Activated T-cell treated with anti-CD3 and anti-CD28 coated beads for 4 hours (primary cell): ENCODE data around the gene MTA1.

Experiments used
- DNase-seq: peaks from one replicate; pipeline ENCODE4 v3.0.0-alpha.2; 2020

Gene MTA1

DNA sequence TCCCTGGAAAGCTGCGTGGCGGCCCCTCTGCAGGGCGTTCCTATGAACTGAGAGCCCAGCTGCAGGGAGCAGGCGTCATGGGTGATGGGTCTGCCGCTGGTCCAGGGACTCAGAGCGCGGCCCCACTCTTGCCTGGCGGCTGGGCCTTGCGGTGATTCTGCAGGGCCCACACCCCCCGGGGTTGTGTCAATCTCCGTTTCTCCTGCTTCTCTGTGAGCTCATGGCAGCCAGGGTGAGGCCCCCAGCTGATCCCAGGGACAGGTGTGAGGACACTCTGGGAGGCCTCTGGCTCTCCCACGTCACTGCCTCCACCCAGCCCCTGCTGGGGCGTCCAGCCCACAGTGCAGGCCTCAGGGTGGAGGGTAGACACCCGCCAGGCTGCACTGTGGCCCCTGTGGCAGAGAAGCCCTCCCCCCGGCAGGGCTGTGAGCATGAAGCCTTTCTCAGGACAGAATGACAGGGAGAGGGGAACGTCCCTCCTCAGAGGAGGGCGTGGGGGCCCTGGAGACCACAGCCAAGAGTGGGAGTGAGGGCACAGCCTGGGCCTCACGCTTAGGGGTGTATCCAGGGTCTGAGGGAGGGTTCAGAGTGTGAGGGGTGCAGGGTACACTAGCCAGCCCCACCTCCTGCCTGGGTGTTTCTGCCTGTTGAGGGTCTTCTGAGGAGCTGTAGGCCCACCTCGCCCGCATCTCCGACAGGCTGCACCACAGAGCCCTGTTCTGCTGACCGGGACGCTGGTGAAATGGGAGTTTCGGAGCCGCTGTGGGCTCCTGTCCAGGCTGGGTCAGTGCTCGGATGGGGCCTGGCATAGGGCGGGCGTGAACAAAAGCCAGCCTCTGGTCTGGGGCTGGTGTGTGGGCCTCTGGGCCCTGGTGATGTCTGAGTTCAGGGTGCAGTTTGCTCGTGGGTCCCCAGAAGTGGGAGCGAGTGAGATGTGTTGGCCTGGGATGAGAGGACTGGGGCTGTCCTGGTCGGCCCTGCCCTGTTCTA is 28.3 kb downstream of the MTA1 start:
- no peak for DNase-seq

DNA sequence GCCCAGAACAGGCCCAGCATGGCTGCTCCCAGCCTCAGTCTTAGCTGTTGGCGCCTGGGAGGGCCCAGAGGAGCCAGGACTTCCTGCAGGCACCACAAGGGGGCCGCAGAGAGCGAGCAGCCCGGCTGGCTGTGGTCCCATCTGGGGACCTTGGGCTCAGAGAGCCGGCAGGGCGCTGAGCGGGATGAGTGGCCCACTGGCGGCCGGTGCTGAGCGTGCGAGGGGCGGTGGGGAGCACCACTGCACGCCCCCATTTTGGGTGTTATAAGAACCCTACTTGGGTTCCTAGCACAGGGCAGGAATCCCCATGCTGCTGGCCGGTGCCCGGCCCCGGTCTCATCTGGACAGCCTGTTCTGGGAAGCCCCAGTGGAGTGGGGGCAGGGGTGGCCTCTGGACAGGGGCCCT is 29.1 kb downstream of the MTA1 start:
- peak; percentile 55 for DNase-seq

DNA sequence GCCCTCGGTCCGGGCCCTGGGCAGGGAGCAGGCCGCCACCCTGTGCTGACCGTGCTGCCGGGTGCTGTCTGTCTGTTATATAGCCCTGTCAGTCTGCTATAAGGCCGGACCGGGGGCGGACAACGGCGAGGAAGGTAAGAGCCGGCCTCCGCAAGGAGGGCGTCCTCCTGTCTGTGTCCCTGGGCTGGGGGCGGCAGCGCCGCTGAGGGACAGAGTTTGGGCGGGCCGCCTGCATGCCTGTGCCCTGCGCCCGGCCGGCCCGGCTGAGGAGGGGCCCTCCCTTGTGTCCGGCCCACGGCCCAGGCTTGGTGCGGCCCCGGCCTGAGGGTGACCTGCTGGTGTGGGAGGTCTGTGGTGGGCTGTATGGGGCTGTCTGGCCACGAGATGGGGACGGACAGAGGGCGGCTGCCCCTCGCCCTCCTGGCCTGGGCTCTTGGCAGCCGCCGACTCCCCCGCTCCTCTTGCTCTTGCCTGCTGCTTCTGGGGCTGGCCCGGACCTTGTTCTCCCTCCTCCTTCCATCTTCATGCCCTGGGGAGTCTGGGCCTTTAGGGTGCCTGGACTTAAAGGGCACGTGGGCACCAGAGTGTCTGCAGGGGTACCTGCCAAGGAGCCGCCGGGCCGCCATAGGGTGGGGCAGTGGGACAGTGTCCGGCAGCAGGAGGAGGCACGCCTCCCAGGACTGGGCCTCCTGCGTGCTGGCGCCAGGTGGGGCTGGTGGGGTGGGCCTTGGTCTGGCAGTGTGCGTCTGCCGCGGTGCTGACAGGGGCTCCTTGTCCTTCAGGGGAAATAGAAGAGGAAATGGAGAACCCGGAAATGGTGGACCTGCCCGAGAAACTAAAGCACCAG is 29.9 kb downstream of the MTA1 start:
- DNase-seq = no peak

DNA sequence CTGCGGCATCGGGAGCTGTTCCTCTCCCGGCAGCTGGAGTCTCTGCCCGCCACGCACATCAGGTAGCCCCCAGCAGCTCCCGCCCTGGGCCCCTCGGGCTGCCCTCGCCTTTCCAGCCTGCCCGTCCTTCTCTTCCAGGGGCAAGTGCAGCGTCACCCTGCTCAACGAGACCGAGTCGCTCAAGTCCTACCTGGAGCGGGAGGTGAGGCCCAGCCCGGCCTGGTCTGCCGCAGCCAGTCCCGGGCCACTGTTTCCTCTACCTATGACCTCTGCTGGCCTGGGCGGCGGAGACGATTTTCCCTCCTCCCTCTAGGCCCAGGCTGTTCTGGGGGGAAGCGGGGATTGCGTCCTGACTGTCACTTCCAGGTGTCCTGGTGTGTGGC is 30.5 kb downstream of the MTA1 start:
- no peak for DNase-seq

DNA sequence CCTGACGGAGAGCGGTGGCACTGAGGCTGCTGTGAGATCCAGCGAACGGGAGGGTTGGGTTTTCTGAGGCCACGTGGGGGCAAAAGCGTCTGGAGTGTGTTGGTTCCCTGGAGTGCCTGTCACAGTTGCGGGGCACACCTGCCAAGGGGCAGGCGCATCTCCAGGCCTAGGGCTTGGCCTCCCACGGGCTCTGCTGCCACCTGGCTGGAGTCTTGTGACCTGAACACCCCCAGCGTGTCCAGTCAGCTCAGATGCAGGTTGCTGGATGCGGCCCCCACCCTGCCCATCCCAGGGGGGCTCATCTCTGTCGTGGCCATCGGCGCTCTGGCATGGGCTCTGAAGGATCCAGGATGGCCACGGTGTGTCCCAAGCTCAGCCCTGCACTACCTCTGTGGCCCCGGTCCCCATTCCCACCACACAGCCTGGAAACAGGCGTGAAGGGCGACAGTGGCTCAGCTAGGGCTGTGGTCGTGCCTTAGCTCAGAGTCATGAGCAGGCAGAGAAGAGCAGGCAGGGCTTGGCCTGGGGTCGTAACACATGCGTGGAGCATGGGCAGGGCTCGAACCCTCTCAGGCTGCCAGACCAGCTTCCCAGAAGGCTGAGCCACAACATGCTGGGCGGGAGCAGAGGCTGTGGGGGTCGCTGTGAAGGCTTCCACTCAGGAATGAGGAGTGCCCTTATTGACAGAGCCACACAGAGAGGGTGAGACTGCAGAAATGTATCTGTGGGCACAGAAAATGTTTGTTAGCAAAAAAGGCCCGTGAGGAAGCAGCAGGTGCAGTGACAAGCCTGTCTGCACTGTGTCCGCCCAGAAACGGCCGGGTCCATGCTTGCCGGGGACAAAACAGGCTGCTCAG is 31.5 kb downstream of the MTA1 start:
- no peak for DNase-seq

DNA sequence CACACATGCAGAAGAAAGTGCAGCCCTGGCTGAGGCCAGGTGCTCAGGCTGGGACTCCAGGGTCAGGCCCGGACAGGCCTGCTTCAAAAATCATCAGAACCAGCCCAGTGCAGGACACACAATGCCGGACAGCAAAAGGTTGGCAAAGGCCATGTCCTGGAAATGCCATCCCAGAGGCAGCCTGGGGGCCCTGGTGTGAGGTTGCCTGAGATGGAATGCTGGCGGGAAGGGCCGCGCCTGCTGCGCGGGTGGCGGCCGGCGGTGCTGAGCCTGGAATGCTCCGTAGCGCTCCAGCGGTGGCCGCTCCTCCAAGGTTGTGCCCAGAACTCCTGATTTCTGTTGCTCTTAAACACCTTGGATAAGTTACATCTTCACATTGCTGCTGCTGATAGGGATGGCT is 33.3 kb downstream of the MTA1 start:
- no peak for DNase-seq

DNA sequence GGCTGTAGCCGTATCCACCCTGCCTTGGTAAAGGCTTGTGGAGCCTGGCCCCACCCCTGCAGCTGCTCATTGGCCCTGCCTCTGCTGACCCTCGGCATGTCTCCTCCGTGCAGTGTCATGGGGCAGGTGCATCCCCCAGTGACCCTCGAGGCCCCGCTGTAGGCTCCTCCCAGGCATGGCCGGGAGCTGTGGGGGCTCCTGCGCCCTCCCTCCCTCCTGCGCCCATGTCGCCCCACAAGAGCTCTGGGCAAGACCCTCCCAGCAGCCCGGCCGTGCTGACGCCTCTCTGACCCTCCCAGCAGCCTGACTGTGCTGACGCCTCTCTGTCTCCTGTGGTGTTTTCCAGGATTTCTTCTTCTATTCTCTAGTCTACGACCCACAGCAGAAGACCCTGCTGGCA is 34.2 kb downstream of the MTA1 start:
- no peak for DNase-seq

DNA sequence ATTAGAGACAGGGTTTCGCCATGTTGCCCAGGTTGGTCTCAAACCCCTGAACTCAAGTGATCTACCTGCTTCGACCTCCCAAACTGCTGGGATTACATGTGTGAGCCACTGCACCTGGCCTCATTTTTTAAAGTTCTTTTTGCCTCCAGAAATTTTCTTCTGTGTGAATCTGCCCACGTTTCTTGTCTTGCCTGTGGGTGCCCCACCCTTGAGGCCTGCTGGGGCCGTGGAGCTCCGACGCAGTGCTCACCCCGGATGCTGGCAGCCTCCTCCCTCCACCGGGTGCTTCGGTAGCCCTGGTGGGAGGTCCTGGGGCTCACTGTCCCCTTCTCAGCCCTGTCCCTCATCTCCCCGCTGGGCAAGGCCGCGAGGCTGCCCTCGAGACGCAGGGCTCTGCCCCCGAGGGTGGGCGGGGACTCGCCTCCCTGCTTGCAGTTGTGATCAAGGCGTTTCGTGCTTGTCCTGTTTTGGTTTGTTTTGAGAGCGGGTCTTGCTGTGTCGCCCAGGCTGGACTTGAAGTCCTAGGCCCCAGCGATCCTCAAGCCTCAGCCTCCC is 35.5 kb downstream of the MTA1 start:
- no peak for DNase-seq

DNA sequence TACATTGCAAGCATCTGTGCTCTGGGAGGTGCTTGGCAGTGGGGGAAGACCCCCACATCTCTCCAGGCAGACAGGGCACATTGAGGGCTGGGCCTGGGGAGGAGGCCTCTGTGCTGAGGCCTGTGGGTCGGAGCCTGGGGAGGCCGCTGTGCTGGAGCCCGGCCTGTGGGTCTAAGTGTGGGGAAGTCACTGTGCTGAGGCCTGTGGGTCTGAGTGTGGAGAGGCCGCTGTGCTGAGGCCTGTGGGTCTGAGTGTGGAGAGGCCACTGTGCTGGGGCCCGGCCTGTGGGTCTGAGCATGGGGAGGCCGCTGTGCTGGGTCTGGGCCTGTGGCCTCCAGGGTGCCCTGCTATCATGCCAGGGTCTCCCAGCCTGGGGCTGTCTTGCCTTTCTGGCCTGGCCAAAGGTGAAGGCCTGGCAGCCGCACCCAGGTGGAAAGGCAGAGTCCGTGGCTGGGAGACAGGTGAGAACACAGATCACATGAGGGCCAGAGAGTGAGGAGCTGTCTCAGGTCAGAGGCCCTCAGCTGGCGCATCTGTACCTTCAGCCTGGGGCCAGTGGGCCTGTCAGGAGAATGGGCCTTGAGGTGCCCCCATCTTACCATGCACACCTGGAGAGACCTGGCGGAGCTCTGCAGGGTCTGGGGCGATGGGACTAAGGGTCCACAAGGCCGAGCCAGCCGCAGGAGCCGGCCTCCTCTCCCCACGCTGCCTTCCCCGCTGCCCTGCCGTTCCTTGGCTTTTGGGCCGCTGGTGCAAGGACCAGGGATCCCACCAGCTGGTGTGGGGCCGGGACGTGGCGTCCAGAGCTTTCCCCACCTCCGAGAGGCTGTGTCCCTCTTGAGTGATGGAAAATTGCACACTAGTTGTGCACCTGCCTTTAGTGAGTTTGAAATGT is 36.4 kb downstream of the MTA1 start:
- no peak for DNase-seq

DNA sequence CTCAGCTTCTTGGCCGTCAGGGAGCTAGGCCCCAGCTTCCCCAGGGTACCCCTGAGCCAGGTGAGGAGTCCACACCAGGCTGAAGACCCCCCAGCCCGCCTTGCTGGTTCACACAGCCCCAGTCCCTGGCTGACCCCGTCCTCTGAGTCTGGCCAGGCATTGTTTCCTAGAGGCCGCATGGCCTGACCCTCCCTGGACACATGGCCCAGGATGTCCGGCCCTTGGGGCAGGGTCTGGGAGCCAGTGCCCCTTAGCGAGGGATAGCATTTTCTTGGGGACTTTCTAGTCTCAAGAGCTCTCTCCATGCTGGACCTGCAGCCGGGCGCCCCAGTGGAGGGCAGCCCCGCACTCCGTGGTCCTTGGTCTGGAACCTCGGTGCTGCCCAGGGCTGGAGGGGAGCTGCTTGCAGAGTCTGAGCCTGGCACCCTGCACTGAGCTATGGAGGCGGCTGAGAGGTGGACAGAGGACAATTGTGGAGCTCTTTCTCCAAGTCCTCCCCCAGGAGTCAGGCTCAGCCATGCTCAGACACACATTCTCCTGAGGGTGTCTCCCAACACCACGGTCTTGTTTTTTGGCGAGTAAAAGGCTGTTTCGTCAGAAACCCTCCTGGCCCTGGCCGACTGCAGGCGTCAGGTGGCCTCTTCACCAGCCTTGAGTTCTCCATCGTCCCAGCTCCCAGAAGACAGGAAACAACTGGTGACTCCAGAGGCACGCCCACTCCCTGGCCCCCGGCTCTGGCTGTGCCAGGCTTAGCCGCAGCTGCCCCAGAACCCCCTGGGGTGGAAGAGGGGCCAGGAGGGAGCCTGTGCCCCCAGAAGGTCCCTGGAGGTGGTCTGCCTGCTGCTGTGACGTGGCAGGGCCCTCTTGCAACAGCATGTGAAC is 37.4 kb downstream of the MTA1 start:
- DNase-seq = no peak

DNA sequence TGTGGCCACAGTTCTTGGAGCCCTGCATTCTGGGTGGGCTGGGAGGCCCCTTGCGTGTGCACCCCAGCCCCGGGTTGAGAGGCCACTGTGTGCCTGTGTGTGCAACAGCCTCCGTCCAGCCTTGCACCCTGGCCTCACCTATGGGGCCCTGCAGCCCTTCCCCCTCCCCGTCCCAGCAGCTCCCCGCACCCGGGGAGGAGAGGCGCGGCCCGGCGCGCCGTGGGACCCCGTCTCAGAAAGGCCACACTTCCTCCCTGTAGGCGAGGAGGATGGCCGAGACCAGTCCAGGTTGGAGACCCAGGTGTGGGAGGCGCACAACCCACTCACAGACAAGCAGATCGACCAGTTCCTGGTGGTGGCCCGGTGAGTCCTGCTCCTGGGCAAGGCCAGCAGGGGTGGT is 38.4 kb downstream of the MTA1 start:
- DNase-seq = no peak

DNA sequence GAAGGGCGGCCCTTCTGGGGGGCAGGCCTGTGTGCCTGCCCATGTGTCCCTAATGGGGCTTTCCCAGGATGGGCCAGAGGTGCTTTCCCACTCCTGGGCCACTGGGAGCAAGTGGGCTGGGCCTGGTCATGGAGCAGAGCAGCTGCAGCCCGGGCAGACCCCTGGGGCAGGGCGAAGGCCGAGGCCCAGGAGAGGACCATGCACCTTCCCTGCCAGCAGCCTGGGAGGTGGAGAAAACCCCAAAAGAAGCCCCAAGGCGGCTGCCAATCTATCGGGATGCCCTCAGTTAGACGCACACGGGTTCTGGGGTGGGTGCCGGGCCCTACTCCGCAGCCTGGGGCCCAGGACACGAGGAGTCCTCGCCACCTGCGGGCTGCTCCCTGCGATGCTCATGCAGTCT is 38.9 kb downstream of the MTA1 start:
- DNase-seq = no peak

DNA sequence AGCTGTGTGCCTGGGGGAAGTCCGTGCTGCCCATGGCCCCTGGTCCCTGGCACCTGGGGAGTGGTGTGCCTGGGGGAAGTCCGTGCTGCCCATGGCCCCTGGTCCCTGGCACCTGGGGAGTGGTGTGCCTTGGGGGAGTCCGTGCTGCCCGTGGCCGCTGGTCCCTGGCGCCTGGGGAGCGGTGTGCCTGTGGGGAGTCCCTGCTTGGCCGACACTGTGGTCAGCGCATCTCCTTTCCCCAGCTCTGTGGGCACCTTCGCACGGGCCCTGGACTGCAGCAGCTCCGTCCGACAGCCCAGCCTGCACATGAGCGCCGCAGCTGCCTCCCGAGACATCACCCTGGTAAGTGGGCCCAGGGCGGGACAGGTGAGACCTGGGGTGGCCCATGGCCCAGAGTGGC is 40.5 kb downstream of the MTA1 start:
- no peak for DNase-seq

DNA sequence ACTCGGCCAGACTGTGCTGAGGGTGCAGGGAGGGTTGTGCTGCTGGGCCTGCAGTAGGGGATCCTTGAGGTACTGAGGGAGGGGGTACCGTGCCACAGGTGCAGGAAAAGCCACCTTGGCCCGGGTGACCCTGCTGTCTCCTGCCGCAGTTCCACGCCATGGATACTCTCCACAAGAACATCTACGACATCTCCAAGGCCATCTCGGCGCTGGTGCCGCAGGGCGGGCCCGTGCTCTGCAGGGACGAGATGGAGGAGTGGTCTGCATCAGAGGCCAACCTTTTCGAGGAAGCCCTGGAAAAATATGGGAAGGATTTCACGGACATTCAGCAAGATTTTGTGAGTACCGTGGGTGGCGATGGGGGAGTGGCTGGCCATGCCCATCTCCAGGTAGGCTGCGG is 41.0 kb downstream of the MTA1 start:
- no peak for DNase-seq

DNA sequence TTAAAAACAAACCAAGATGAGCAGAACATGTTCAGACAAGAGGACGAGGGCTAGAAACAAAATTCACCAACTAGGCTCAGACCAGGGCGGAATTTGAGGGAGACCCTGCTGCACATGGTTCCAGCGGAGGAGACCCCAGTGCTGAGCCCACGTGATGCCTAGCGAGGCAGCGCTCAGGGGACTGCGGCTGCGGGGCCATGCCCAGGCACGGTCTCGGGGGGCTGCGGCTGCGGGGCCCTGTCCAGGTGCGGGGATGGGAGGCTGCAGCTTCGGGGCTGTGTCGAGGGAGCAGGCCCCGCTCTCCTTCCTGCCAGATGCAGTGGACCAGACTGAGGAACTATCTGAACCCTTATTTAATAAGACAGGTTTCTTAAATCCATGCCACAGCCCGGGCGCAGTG is 42.3 kb downstream of the MTA1 start:
- DNase-seq = no peak

DNA sequence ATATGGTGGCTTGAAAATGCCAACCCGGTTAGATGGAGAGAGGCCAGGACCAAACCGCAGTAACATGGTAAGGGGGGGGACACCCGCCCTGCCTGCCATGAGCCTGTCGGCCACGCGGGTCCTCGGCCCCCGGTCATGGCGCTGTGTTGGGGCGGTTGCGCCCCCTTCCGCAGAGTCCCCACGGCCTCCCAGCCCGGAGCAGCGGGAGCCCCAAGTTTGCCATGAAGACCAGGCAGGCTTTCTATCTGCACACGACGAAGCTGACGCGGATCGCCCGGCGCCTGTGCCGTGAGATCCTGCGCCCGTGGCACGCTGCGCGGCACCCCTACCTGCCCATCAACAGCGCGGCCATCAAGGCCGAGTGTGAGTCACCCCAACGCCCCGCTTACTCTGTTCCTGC is 44.9 kb downstream of the MTA1 start:
- no peak for DNase-seq

DNA sequence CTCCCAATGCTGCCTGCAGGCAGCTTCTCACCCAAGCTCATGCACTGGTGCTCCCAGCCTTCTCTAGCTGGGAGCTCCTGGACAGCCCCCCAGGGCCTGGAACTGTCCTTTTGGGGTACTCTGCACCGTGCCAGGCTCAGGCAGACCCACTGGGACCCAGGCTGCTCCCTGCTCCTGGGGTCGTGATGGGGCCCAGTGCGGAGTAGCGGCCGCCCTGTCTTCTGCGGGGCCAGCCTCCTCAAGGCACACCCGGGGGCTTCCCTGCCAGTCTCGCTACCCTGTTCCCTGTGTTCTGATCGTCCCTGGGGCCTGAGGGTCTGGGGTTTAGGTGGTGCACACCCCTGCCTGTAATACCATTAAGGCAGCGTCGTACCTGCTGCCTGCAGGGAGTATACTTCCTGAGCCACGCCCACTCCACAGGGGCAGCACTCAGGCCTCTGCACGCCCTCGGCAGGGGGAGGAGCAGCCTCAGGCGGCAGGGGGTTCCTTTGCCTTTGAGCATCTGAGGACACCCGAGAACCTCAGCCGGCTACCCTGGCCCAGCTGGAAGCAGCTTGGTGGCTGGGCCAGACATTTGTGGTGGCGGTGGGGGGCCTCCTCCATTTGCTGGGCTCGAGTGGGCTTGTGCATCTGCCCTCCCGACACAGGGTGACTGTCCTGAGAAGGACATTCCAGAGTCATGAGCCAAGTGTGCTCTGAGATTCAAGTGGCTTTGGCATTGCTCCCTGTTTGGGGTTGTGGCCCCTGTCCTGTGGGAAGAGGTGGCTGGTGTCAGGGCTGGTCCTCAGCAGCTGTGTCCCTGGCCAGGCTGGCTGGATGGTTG is 45.8 kb downstream of the MTA1 start:
- no peak for DNase-seq

DNA sequence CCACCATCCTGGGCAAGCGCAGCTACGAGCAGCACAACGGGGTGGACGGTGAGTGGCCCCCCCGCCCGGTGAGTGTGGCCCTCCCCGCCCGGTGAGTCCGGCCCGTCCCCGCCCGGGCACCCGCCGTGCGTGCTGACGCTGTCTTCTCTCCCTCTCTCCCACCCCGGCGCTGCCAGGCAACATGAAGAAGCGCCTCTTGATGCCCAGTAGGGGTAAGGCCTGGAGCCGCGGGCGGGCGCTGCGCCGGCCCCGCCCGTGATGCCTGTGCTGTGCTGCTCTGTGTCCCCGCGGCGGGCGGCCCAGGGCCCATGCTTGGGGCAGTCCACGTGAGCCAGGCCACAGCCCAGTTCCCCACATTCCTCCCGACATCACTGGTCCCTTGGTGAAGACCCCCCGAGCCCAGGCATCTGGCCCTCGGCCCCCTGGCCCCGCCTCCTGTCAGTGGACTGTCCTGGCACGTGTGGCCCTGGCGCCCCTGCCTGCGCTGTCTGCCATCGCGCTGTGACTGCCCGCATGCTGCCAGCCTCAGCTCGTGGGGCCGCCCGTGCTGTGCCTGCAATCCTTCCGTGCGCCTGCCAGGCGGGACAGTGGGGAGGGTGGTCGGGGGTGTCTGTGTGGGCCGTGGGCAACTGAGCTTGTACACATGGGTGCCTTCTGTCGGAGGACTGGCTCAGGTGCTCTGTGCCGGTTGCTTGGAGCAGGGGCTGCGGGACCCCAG is 47.1 kb downstream of the MTA1 start:
- no peak for DNase-seq
